ENCODE measurements around the gene FLNB. TPM values are rescaled to one million over a fixed set of nuclear protein-coding genes. Genes with fewer than 3 reads are reported as not detected.

The FLNB gene
- total RNA-seq, 1 experiment from 2014 or later: 47.2 TPM

DNA sequence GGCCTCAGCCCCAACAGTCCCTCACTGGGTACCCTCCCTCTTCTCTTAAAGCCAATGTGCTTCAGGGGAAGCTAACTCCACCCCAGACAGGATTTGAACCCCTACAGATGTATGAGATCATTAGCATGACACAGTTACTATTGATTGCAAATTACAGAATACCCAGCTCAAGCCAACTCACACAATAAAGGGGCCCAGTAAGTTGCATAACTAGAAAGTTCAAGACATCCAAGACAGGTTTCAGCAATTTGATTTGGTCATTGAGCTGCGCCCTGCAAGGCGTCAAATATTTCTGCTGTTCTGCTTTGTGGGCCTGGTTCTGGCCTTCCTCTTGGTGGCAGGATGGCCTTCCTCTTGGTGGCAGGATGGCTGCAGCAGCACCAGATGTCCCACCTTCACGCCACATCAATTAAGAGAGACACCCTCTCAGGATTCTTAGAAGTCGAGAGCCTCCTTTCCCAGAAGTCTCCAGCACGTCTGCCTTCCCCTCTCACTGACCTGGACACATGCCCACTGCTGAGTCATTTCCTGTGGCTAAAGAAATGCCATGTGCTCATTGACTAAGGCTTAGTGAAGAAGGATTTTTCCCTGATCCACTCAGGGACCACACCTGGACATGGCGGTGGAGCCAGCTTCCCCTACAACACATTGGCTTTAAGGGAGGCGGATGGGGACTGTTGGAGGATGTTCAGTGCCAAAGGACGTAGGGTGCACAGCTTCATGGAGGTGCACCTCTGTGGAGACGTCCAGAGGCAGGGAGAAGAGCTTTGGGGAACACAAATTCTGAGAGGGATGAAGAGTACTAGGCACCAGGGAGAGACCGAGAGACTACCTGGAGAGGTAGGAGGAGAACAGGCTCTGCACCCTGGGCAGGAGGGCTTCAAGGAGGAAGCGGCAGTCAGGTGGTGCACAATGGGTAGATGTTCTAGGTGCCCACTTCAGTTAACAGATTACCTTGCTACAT is 153.5 kb downstream of the FLNB start:
- peak; percentile 90 for DNase-seq (ENCODE audit: low spot score)

DNA sequence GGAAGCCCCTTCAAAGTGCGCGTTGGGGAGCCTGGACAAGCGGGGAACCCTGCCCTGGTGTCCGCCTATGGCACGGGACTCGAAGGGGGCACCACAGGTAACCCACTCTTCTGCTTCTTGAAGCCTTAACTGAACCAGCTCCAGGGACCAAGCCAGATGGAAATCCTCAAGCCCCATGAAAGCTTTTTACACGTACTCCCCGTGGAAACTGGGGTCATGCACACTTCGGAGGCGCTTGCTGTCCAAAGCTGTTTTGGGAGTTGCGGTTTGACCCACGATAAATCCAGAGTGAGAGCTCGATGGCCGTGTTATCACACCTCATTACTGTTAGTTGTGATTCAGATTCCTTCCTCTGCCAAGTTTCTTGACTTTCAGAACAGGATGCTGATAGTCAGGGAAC is 155.0 kb downstream of the FLNB start:
- DNase-seq (ENCODE audit: low spot score): no peak

DNA sequence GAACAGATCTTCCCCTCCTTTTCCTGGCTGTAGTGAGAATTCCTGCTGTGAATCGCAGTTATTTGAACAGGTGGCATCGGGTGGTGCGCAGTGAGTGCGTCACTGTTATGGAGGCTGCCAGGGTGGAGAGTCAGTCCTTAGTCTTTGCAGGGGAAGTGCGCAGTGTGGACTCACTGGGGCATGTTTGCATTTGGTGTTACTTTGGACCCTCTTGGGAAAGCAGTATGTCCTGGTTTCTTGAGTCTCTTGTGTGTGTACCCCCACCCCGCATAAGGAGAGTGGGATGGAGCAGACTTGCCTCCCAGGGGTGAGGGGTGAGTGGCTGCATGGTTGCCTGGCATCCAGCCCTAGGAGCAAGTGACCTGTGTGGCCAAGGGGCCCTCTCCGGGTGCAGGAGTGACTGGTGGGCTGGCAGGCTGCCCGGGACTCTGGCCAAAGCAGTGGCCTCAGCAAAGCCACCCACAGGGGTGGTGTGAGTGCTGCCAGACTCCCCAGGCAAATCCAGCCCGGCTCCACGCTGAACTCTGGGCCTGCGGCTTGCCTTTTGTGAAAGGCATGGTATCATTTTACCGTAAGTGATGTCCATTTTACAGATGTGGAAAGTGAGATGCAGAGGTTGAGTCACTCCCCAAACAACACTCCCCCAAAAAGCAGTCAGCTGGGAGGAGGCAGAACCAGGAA is 156.1 kb downstream of the FLNB start:
- peak; percentile 48 for DNase-seq (ENCODE audit: low spot score)

DNA sequence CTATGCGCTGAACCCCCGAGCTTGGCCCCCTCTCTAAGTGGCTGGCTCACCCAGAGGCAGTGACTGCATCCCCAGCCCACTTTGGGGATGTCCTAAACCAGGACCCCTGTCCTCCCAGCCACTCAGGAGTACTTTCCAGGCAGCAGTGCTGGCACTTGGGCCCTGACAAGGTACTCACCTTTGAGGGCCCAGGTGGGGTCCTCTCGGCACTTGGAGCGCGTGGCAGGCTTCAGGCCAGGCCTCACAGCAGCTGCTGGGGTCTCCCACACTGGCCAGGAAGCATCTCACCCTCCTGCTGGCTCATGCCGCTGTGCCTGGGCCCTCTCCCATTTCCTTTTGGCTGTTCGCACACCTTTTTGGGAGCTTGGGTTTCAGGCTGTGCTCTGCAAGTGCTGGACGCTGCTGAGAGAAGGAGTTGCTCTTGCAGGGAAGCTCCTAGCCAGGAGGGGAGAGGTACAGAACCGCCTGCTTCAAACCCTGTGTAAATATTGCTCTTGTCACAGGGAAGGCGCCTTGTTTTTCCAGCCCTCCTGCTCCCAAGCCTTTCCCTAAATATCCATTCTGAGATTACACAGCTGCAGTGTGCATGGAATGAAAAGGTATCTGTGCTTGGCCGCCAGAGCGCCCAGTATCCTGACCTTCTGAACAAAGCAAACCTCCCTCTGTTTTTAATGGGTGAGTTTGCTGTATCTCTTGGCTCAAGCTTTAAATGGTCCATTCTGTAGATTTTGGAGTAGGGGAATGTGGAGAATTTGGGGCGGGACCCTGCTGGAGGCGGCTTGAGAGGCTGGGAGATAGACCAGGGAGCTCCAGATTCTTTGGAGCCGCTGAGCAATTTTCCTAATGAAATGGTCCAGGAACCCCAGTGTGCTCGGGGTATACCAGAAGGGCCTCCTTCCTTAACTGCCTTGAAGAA is 156.9 kb downstream of the FLNB start:
- no peak for DNase-seq (ENCODE audit: low spot score)

DNA sequence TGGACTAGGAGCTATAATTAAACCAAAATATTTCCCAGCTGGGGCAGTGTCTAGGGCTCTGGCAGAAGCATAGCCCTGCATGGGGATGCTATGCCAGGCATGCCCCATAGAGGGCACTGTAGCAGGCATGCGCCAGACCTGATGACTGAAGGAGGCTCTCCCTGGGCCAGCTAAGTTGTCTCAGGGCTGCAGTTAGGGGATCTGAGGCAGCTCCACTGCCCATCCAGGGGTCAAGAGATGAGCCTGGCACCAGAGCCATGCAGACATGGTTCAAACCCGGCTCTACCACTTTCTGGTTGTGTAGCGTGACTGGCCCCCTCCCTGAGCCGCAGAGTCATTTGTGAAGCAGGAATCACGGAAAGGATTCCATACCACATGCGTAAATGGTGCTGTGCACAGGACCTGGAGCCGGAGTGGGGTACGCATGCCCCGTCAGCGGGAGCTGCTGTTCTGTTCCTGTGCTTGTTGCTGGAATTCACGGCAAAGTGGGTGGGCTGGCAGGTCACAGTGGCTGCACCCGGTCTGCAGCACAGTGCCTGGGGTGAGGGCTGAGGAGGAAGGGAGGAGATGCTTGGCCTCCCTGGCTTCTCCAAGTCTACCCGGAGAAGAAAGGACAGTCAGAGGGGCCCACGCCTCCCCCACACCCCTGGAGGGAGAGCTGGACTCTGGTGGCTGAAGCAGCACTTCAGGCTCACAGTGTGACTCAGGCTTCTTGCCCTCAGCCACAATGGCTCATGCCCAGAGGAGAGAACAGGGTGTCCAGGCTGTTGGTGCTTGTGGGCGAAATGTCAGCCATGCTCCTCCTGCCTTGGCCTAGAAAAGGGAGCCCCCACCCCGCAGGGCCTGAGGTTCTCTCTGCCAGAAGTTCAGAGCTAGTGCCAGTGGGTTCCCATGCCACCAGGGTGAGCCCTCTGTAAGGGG is 159.5 kb downstream of the FLNB start:
- peak; percentile 35 for DNase-seq (ENCODE audit: low spot score)

DNA sequence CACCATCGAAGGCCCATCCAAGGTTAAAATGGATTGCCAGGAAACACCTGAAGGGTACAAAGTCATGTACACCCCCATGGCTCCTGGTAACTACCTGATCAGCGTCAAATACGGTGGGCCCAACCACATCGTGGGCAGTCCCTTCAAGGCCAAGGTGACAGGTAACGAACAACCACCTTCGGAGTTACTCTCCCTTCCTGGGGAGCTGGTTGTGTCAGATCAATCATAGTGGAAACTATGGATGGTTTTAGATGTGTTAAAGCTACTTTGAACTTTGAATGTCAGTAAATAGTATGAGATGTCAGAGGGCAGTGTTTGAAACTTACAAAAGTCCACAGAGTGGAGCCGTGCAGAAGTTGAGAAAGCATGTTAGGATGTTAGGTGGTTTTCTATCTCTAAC is 160.3 kb downstream of the FLNB start:
- DNase-seq (ENCODE audit: low spot score): no peak

DNA sequence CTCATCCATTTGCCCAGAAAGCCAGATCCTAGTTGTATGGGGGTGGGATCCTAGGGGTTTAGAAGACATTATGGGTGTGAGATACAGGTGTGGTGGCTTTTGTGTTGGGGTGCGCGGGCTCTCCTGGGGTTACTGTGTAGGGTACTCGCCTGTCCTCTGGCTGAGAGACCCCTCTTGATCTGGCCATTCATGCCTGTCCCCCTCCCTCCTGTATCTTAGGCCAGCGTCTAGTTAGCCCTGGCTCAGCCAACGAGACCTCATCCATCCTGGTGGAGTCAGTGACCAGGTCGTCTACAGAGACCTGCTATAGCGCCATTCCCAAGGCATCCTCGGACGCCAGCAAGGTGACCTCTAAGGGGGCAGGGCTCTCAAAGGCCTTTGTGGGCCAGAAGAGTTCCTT is 161.1 kb downstream of the FLNB start:
- DNase-seq (ENCODE audit: low spot score): no peak

DNA sequence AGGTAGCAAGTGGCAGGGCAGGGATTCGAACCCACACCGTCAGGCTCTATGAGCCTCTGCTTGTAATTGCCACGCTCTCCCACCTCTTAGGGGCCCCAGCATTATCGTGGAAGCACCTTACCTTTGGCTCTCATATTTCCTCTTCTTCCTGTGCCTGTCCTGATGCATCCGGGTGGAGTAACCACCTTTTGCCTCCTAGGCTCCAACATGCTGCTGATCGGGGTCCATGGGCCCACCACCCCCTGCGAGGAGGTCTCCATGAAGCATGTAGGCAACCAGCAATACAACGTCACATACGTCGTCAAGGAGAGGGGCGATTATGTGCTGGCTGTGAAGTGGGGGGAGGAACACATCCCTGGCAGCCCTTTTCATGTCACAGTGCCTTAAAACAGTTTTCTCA is 162.2 kb downstream of the FLNB start:
- no peak for DNase-seq (ENCODE audit: low spot score)

DNA sequence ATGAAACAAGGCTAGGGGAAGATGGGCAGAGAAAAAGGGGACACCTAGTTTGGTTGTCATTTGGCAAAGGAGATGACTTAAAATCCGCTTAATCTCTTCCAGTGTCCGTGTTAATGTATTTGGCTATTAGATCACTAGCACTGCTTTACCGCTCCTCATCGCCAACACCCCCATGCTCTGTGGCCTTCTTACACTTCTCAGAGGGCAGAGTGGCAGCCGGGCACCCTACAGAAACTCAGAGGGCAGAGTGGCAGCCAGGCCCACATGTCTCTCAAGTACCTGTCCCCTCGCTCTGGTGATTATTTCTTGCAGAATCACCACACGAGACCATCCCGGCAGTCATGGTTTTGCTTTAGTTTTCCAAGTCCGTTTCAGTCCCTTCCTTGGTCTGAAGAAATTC is 162.9 kb downstream of the FLNB start:
- DNase-seq (ENCODE audit: low spot score): no peak

DNA sequence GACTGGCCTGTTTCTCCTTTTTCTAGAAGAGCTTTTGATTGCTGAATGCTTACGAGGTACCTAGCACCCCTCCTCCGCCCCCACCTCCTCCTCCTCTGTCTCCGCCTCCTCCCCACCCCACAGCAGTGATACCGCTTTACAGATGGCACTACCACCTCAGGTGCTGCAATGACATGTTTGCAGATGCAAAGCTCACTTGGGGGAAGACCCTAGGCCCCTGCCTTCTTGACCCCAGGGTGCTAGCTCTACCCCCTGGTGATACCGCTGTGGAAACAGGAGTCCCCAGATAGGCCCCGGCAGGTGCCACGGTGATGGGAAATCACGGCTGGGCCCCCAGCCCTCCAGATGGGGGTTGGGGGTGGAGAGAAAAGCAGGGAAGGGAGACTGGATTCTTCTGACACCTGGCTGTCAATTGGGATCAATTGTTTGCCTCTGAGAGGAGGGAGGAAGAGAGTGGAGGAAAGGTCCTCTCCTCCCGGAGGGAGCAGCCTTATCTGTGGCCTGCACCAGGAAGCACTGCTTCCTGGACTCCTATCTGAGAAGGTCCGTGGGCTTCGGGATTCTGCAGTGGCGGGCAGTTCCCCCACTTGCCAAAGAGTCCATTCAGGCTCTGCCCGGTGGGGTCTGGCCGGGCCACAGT is 164.9 kb downstream of the FLNB start:
- no peak for DNase-seq (ENCODE audit: low spot score)

DNA sequence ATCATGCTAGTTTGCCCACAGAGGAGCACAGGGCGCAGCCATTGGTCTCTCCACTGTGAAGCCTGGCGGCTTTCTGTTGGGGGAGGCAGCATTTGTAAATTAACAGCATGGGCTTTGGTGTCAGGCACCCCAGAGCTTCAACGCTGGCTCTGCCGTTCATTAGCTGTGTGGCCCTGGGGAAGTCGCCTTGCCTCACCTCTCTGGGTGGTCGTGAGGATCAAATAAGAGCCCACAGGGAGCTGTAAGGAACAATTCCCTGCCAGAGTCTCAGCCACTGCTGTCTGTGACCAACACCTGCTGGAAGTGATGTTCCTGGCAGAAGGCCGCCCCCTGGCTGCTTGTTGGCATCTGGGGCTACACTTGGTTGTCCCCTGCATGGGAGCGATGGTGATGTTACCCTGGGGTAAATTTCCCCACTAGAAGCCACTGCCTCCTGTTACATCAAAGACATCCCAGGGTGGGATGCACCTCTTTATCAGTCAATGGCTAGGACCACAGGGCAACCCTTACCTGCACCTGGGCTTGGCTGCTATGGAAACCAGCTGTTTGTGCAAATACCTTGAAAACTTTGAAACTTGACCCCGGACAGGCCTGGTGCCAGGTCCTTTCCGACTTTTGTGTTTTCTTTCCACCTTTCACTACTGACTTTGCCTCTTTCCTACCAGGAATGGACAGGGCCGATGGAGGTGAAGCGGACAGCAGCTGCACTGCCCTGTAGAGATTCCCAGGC is 165.6 kb downstream of the FLNB start:
- no peak for DNase-seq (ENCODE audit: low spot score)

DNA sequence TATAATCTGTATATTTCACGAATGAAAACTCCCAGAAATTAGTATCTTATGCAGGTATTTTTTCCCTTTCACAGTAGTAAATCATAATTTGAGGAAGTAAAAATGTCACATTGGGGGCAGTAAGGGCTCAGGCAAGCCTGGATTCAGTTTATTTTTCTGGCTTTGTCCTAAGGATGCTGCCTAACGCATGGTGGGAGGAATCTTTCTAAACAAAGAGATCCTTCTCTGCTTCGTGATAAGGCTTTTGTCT is 166.9 kb downstream of the FLNB start:
- no peak for DNase-seq (ENCODE audit: low spot score)

DNA sequence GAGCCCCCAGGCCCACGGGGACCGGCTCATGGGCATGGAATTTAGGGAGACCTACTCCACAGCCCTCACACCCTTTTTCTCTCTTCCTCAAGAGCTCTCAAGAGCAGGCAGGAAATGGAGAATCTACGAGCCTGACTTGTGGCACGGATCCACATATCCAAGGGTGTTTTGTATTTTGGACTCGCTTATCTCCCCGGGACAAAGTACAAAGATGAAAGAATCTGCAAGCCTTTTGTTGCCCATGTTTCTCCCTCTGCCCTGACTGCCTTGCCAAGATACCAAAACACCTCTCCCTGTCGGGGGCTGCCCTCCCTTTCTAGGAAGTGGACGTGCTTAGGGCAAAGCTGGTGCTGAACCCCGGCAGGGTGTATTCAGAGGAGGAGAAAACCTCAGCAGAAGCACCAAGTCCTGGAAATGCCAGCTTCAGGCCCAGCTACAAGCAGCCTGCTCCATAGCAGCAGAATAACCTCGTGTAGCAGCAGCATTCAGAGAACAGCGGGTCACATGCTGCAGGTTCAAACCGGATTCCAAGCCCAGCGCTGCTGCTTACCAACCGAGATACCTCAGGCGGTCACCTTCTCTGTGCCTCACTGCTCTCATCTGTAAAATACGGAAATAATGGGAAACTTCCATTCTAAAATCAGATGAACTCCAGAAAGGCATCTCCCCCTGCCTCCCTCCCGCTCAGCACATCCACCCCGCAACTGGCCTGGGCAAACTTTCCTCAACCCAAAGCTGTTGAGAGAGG is 167.4 kb downstream of the FLNB start:
- no peak for DNase-seq (ENCODE audit: low spot score)

DNA sequence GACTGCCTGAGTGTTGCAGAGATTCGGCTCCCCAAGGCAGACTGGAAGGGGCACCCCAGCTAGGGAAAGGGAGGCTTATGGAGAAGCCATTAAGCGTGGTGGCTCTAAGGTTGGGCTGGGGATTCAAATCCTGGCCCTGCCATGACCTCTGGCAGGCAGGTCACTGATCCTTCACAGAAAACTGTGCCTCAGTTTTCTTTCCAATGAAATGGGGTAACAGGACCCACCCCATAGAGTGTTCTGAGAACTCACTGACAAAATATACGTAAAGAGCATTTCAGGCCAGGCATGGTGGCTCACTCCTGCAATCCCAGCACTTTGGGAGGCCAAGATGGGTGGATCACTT is 167.9 kb downstream of the FLNB start:
- no peak for DNase-seq (ENCODE audit: low spot score)

DNA sequence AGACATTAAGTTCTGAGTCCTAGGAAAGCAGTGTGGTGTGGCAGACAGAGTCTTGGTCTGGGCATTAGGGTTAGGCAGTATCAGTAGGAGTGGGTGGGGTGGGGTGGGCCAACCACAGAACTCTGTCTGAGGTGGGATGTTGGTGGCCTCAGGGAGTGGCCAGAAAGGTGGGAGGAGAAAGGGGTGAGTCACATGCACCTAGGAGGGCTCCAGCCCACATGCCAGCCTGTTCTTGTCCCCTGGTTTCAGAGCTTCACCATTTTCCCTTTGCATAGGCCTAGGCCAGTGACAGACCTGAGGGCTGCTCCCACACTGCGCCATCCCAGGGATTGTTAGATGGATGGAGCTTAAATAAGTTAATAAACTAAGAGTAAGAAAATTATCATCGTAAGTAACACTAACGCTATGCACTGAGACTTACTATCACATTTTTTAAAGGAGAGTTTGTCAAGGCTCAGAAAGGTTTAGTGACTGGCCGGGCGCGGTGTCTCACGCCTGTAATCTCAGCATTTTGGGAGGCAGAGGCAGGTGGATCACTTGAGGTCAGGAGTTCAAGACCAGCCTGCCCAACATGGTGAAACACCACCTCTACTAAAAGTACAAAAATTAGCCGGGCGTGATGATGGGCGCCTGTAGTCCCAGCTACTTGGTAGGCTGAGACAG is 168.7 kb downstream of the FLNB start:
- DNase-seq (ENCODE audit: low spot score): no peak

DNA sequence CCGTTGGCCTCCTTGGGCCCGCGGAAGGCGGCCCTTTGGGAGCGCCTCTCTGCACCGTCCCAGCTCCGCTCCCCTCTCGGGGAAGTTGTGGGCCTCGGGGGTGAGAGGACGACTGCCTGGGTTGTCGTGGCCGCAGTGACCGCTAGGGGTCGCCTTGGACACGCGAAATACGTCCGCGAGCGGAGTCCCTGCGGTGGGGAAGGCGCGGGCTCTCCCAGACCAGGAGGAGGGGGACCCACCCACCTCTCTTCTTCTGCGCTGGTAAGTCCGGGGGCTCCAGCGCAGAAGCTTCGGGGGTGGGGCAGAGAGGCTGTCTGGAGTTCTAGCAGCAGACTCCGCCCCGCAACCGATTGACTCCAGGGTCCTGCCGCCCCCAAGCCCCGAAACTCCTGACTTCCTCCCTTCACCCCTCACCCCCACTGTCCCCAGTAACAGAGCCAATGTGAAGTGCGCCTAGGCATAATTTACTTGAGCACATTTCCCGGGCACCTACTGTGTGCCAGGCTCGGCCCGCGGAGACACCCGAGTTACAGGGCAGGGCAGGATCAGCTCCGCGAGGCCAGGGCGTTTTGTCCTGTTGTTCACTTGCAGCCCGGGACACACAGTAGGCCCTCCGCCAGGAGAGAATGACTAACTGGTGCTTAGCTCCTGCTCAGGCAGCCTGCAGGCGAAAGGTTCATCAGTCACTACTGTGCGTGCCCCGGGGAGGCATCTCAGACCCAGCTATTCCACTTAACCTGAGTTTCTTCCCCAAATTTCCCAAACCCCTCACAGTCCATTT is 169.7 kb downstream of the FLNB start:
- DNase-seq (ENCODE audit: low spot score): peak; percentile 15

DNA sequence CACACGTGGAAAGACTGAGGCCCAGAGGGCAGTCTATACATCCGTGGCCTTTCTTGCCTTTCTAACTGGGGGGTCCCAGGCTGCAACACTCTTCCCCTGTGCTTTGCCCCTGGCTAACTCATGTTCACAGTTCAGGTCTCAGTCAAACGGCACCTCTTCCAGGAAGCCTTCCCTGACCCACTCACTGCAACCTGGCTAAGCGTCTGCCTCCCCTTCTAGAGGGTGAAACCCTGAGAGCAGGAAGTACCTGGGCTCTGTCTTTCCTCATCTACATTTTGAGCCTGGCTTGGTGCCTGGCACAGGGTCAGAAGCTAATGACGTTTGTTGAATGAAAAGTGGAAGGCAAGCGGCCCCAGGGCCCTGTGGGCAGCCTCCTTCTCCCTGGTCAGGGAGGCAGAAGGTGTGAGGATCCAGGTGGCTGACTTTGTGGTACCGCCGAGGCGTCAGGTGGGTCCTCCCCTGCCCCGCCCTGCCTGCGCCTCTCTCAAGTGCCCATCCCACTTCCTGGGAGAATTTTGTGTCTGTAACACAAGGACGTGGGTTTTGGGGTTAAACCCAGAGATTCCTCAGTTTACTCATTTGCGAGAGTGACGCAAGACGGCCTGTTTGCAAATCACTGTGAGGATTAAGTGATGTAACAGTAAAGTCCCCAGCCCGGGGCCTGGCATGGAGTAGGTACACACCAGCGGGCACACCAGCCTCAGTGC is 170.5 kb downstream of the FLNB start:
- no peak for DNase-seq (ENCODE audit: low spot score)
